Panc1 (cell line): ENCODE measurements around the gene LTO1.

Source experiments
- CTCF ChIP-seq: fragments of 450-650 bp; IDR thresholded peaks from 2 replicates; pipeline ENCODE4 v1.5.1; 2017; ENCODE audit warnings: mild to moderate bottlenecking
- POLR2AphosphoS5 ChIP-seq: IDR thresholded peaks from 2 replicates; pipeline ENCODE4 v1.6.1; 2012; ENCODE audit warnings: mild to moderate bottlenecking, low read depth, low read length, moderate library complexity
- REST ChIP-seq, 2 experiments: IDR thresholded peaks; 2 replicates each; pipeline ENCODE4 v1.6.1; 2011 to 2012; ENCODE audit warnings: low read depth in 2 of 2, control low read depth in 1 of 2, low read length in 1 of 2, mild to moderate bottlenecking in 1 of 2, moderate library complexity in 1 of 2; ENCODE audit not compliant: insufficient read depth in 1 of 2

- TF ChIP-seq CTCF (no peak), POLR2AphosphoS5 (no peak), REST (IDR thresholded peaks at IDR 0.05; ENCODE audit: insufficient read depth in 1 of 2, low read depth in 2 of 2, low read length in 1 of 2) (no peak)
Measured at GRCh38 chr11:69664901-69665300, 10.3 kb downstream of the LTO1 start.
